ENCODE results near the gene SCAF4.

Gene SCAF4

GRCh38 chr21:31698461-31698860, 33.5 kb downstream of the SCAF4 start:
- Histone ChIP-seq H3K27me3 (replicated peaks in 2 of 5; ENCODE audit: control insufficient read depth in 4 of 5, insufficient read depth in 5 of 5, low read length in 4 of 5) (no peaks in the 10 kb centered on the region), H3K4me3 (ENCODE audit: control insufficient read depth in 1 of 7, extremely low read depth in 1 of 7, insufficient read depth in 4 of 7, low read depth in 2 of 7, low read length in 6 of 7) (no peak overlapping the region), H3K4me1 (ENCODE audit: control extremely low read depth in 1 of 4, control insufficient read depth in 4 of 4, insufficient read depth in 4 of 4, low read length in 3 of 4) (no peaks in the 10 kb centered on the region), H3K36me3 (ENCODE audit: control insufficient read depth in 4 of 4, insufficient read depth in 4 of 4, low read length in 3 of 4) (peaks cover 37 to 88% (median 67%) of the 10 kb centered on the region in 4 experiments), H3K9me3 (ENCODE audit: control extremely low read depth in 1 of 5, control insufficient read depth in 4 of 5, insufficient read depth in 2 of 5, low read depth in 1 of 5, low read length in 4 of 5) (no peaks in the 10 kb centered on the region), H3K27ac (ENCODE audit: insufficient read depth in 1 of 2, low read depth in 1 of 2, low read length in 2 of 2, poor library complexity in 1 of 2, severe bottlenecking in 2 of 2) (no peak overlapping the region)
- CTCF ChIA-PET = no interaction called here
- no peak for DNase-seq
- POLR2A ChIA-PET = no interaction called here

GRCh38 chr21:31696424-31696823, 35.5 kb downstream of the SCAF4 start:
- H3K36me3 ChIP-seq (ENCODE audit: control insufficient read depth in 4 of 4, insufficient read depth in 4 of 4, low read length in 3 of 4) = peaks cover 41 to 91% (median 72%) of the 10 kb centered on the region in 4 experiments
- no CpG with 5 or more reads among the region's 6 CpGs for WGBS (ENCODE audit: insufficient coverage)
- CTCF ChIA-PET = interaction anchor here (1.2 kb wide), 1 partner anchor 9 kb away, joined by 3 read pairs; no protein-coding TSS in a partner anchor
- POLR2A ChIA-PET = no interaction called here
- no peak overlapping the region for H3K4me3 ChIP-seq (ENCODE audit: control insufficient read depth in 1 of 7, extremely low read depth in 1 of 7, insufficient read depth in 4 of 7, low read depth in 2 of 7, low read length in 6 of 7)
- H3K9me3 ChIP-seq (ENCODE audit: control extremely low read depth in 1 of 5, control insufficient read depth in 4 of 5, insufficient read depth in 2 of 5, low read depth in 1 of 5, low read length in 4 of 5) = no peaks in the 10 kb centered on the region
- DNase-seq = no peak
- H3K27me3 ChIP-seq (replicated peaks in 2 of 5; ENCODE audit: control insufficient read depth in 4 of 5, insufficient read depth in 5 of 5, low read length in 4 of 5) = no peaks in the 10 kb centered on the region
- H3K27ac ChIP-seq (ENCODE audit: insufficient read depth in 1 of 2, low read depth in 1 of 2, low read length in 2 of 2, poor library complexity in 1 of 2, severe bottlenecking in 2 of 2) = no peak overlapping the region
- no peaks in the 10 kb centered on the region for H3K4me1 ChIP-seq (ENCODE audit: control extremely low read depth in 1 of 4, control insufficient read depth in 4 of 4, insufficient read depth in 4 of 4, low read length in 3 of 4)

- ChIA-PET POLR2A (no interaction called here), CTCF (no interaction called here)
- Histone ChIP-seq H3K4me1 (ENCODE audit: control extremely low read depth in 1 of 4, control insufficient read depth in 4 of 4, insufficient read depth in 4 of 4, low read length in 3 of 4) (no peaks in the 10 kb centered on the region), H3K9me3 (ENCODE audit: control extremely low read depth in 1 of 5, control insufficient read depth in 4 of 5, insufficient read depth in 2 of 5, low read depth in 1 of 5, low read length in 4 of 5) (no peaks in the 10 kb centered on the region), H3K27ac (ENCODE audit: insufficient read depth in 1 of 2, low read depth in 1 of 2, low read length in 2 of 2, poor library complexity in 1 of 2, severe bottlenecking in 2 of 2) (no peak overlapping the region), H3K4me3 (ENCODE audit: control insufficient read depth in 1 of 7, extremely low read depth in 1 of 7, insufficient read depth in 4 of 7, low read depth in 2 of 7, low read length in 6 of 7) (no peak overlapping the region), H3K27me3 (replicated peaks in 2 of 5; ENCODE audit: control insufficient read depth in 4 of 5, insufficient read depth in 5 of 5, low read length in 4 of 5) (no peaks in the 10 kb centered on the region), H3K36me3 (ENCODE audit: control insufficient read depth in 4 of 4, insufficient read depth in 4 of 4, low read length in 3 of 4) (peaks cover 36 to 92% (median 70%) of the 10 kb centered on the region in 4 experiments)
- WGBS (ENCODE audit: insufficient coverage) = 92% methylated on average over 11 of the region's 16 CpGs
- no peak for DNase-seq
Measured at GRCh38 chr21:31693222-31693621, 38.7 kb downstream of the SCAF4 start.

GRCh38 chr21:31688603-31689368, 43.1 kb downstream of the SCAF4 start:
- Histone ChIP-seq H3K4me1 (ENCODE audit: control extremely low read depth in 1 of 4, control insufficient read depth in 4 of 4, insufficient read depth in 4 of 4, low read length in 3 of 4) (no peaks in the 10 kb centered on the region), H3K4me3 (ENCODE audit: control insufficient read depth in 1 of 7, extremely low read depth in 1 of 7, insufficient read depth in 4 of 7, low read depth in 2 of 7, low read length in 6 of 7) (no peak overlapping the region), H3K27me3 (replicated peaks in 2 of 5; ENCODE audit: control insufficient read depth in 4 of 5, insufficient read depth in 5 of 5, low read length in 4 of 5) (no peaks in the 10 kb centered on the region), H3K9me3 (ENCODE audit: control extremely low read depth in 1 of 5, control insufficient read depth in 4 of 5, insufficient read depth in 2 of 5, low read depth in 1 of 5, low read length in 4 of 5) (no peaks in the 10 kb centered on the region), H3K36me3 (ENCODE audit: control insufficient read depth in 4 of 4, insufficient read depth in 4 of 4, low read length in 3 of 4) (peaks cover 38 to 89% (median 67%) of the 10 kb centered on the region in 4 experiments), H3K27ac (ENCODE audit: insufficient read depth in 1 of 2, low read depth in 1 of 2, low read length in 2 of 2, poor library complexity in 1 of 2, severe bottlenecking in 2 of 2) (no peak overlapping the region)
- DNase-seq = no peak
- 100% methylated on average over 1 of the region's 5 CpGs for WGBS (ENCODE audit: insufficient coverage)
- ChIA-PET POLR2A (no interaction called here), CTCF (no interaction called here)

- H3K27me3 ChIP-seq (replicated peaks in 2 of 5; ENCODE audit: control insufficient read depth in 4 of 5, insufficient read depth in 5 of 5, low read length in 4 of 5) = no peaks in the 10 kb centered on the region
- DNase-seq = no peak
- ChIA-PET CTCF (interaction anchor here (1.0 to 1.7 kb wide), 3 partner anchors 8 to 82 kb away, joined by 3 to 4 read pairs (median 3); no protein-coding TSS in a partner anchor), POLR2A (no interaction called here)
- H3K36me3 ChIP-seq (ENCODE audit: control insufficient read depth in 4 of 4, insufficient read depth in 4 of 4, low read length in 3 of 4) = peaks cover 40 to 83% (median 61%) of the 10 kb centered on the region in 4 experiments
- no peak overlapping the region for H3K27ac ChIP-seq (ENCODE audit: insufficient read depth in 1 of 2, low read depth in 1 of 2, low read length in 2 of 2, poor library complexity in 1 of 2, severe bottlenecking in 2 of 2)
- H3K4me3 ChIP-seq (ENCODE audit: control insufficient read depth in 1 of 7, extremely low read depth in 1 of 7, insufficient read depth in 4 of 7, low read depth in 2 of 7, low read length in 6 of 7) = no peak overlapping the region
- H3K9me3 ChIP-seq (ENCODE audit: control extremely low read depth in 1 of 5, control insufficient read depth in 4 of 5, insufficient read depth in 2 of 5, low read depth in 1 of 5, low read length in 4 of 5) = no peaks in the 10 kb centered on the region
- WGBS (ENCODE audit: insufficient coverage) = no CpG with 5 or more reads among the region's 2 CpGs
- no peaks in the 10 kb centered on the region for H3K4me1 ChIP-seq (ENCODE audit: control extremely low read depth in 1 of 4, control insufficient read depth in 4 of 4, insufficient read depth in 4 of 4, low read length in 3 of 4)
Measured at GRCh38 chr21:31687108-31687507, 44.8 kb downstream of the SCAF4 start.

GRCh38 chr21:31686272-31686915, 45.5 kb downstream of the SCAF4 start:
- no peak for DNase-seq
- ChIA-PET CTCF (interaction anchor here (0.6 to 1.7 kb wide), 4 partner anchors 9 to 268 kb away, joined by 3 to 4 read pairs (median 3); no protein-coding TSS in a partner anchor), POLR2A (no interaction called here)
- Histone ChIP-seq H3K4me1 (ENCODE audit: control extremely low read depth in 1 of 4, control insufficient read depth in 4 of 4, insufficient read depth in 4 of 4, low read length in 3 of 4) (no peaks in the 10 kb centered on the region), H3K36me3 (ENCODE audit: control insufficient read depth in 4 of 4, insufficient read depth in 4 of 4, low read length in 3 of 4) (peaks cover 39 to 83% (median 58%) of the 10 kb centered on the region in 4 experiments), H3K9me3 (ENCODE audit: control extremely low read depth in 1 of 5, control insufficient read depth in 4 of 5, insufficient read depth in 2 of 5, low read depth in 1 of 5, low read length in 4 of 5) (no peaks in the 10 kb centered on the region), H3K27me3 (replicated peaks in 2 of 5; ENCODE audit: control insufficient read depth in 4 of 5, insufficient read depth in 5 of 5, low read length in 4 of 5) (no peaks in the 10 kb centered on the region), H3K27ac (ENCODE audit: insufficient read depth in 1 of 2, low read depth in 1 of 2, low read length in 2 of 2, poor library complexity in 1 of 2, severe bottlenecking in 2 of 2) (no peak overlapping the region), H3K4me3 (ENCODE audit: control insufficient read depth in 1 of 7, extremely low read depth in 1 of 7, insufficient read depth in 4 of 7, low read depth in 2 of 7, low read length in 6 of 7) (no peak overlapping the region)
- WGBS (ENCODE audit: insufficient coverage) = 93% methylated on average over 5 of the region's 7 CpGs

GRCh38 chr21:31684918-31685317, 47.0 kb downstream of the SCAF4 start:
- Histone ChIP-seq H3K9me3 (ENCODE audit: control extremely low read depth in 1 of 5, control insufficient read depth in 4 of 5, insufficient read depth in 2 of 5, low read depth in 1 of 5, low read length in 4 of 5) (no peaks in the 10 kb centered on the region), H3K36me3 (ENCODE audit: control insufficient read depth in 4 of 4, insufficient read depth in 4 of 4, low read length in 3 of 4) (peaks cover 31 to 75% (median 53%) of the 10 kb centered on the region in 4 experiments), H3K27ac (ENCODE audit: insufficient read depth in 1 of 2, low read depth in 1 of 2, low read length in 2 of 2, poor library complexity in 1 of 2, severe bottlenecking in 2 of 2) (no peak overlapping the region), H3K4me1 (ENCODE audit: control extremely low read depth in 1 of 4, control insufficient read depth in 4 of 4, insufficient read depth in 4 of 4, low read length in 3 of 4) (no peaks in the 10 kb centered on the region), H3K4me3 (ENCODE audit: control insufficient read depth in 1 of 7, extremely low read depth in 1 of 7, insufficient read depth in 4 of 7, low read depth in 2 of 7, low read length in 6 of 7) (no peak overlapping the region), H3K27me3 (replicated peaks in 2 of 5; ENCODE audit: control insufficient read depth in 4 of 5, insufficient read depth in 5 of 5, low read length in 4 of 5) (no peaks in the 10 kb centered on the region)
- ChIA-PET CTCF (no interaction called here), POLR2A (no interaction called here)
- WGBS (ENCODE audit: insufficient coverage) = 90% methylated on average over 2 of the region's 7 CpGs
- no peak for DNase-seq

Measured in common myeloid progenitor, CD34-positive (primary cell).